Measurements from ENCODE around the gene GGTLC3.
A peak's percentile ranks its signal among the peaks of the same experiment; 100 is the strongest.
"Not testable (repeated sequence)": the region's sequence is repeated elsewhere in the genome, so short reads cannot be mapped to it uniquely, and the experiment has no call there.

GGTLC3 gene

GRCh38 chr22:18518061-18518460 is at the start of gene GGTLC3:
Gene GGTLC3, minus strand, starts transcription at chr22:18518161. Its CDS starts 264 bp downstream, at chr22:18517897.
- not testable (repeated sequence) for DNase-seq (ENCODE audit: low spot score)

DNA sequence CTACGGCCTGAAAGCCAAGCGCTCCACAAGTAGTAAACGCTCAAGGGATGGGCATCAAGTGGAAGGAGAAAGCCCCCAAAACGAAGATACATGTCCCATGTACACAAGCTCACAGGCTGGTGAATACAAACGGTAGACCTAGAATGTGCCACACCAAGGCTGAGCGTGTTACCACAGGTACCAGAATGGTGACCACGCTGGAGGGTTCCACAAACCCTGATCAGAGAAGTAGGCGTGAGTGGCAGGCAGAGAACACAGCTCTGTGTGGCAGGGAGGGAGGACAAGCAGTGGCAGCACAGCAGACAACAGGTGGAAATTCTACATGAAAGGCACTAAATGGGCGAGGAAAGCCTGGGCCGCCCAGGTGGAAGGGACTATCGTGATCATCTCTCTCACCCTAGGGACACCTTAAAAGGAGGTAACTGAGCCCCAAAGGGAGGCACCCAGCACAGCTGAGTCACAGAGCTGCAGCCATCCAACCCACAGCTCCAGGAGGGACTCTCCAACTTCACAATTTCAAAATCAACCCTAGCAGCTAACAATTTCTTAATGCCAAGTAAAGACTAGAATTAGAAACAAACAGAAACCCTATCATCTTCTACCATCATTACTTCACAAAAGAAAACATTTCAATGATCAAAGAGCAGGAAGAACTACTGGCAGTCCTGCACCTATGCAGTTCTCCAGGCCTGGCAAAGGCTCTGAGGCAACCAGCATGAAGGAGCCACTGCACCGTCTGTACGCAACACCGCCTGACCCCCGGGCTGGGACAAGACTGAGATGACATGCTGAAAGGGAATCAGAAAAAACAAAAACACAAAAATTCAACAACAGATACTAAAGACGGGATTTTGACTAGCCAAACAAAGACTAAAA is 42.4 kb upstream of the GGTLC3 start:
- not testable (repeated sequence) for DNase-seq (ENCODE audit: low spot score)

DNA sequence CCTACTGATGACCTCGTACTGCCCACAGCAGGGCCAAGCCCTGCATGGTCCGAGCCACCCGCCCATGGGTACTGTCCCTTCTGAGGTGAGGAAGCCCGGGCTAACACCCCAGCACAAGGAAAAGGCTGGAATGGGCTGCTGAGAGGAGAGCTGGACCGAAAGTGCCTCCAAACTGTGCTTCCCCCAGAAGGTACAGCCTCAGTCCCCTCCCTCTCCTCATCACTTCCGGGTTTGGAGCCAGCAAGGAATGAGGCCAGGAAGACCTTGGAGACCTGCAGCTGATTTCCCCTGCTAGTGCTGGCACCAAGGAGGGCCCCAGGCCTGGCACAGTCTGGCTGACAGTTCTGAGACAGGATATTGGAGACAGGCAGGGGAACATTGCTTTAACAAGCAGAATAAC is 41.0 kb upstream of the GGTLC3 start:
- not testable (repeated sequence) for DNase-seq (ENCODE audit: low spot score)

DNA sequence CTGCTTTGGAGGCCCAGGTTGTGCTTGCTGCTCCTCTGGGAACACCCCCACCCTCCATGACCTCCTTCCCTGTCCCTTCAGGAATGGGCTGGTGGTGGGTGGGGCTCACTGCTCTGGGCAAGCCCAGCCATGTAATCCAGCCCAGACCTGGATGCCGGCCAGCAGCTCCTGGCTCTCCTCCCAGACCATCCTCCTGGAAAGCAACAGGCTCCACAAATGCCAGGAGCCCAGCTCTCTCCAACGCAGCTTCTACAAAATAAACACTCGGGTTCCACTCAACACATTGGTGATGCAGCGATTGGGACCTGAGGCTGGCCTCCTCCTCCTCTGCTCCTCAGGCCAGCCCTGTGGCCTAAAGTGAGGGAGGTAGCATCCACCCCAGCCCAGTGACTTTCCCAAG is 40.6 kb upstream of the GGTLC3 start:
- DNase-seq (ENCODE audit: low spot score): not testable (repeated sequence)

- DNase-seq (ENCODE audit: low spot score): not testable (repeated sequence)
Measured at GRCh38 chr22:18554280-18555256, 36.6 kb upstream of the GGTLC3 start.

- not testable (repeated sequence) for DNase-seq (ENCODE audit: low spot score)
Measured at GRCh38 chr22:18552839-18553597, 35.1 kb upstream of the GGTLC3 start.

GRCh38 chr22:18551046-18551445 is 33.1 kb upstream of the GGTLC3 start:
- not testable (repeated sequence) for DNase-seq (ENCODE audit: low spot score)

GRCh38 chr22:18549458-18550179 is 31.7 kb upstream of the GGTLC3 start:
- DNase-seq (ENCODE audit: low spot score): not testable (repeated sequence)

DNA sequence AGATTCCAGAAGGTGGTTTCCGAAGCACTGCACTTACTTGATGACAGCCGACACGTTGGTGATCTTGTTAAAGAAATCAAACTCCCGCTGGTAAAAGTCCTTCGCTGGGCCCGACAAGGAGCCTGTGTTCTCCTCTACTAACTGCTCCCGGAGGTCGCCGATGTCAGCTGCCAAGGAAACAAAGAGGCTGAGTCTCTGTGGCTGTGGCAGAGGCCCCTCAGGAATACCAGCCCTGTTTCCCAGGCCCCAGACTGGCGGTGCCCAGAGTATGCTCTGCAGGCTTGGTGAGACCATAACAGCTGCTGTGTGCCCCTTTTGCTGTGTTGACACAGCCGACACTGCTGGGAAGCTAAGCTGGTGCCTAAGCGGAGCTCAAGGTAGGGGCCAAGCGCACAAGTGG is 26.7 kb upstream of the GGTLC3 start:
- not testable (repeated sequence) for DNase-seq (ENCODE audit: low spot score)

GRCh38 chr22:18543400-18543799 is 25.4 kb upstream of the GGTLC3 start:
- DNase-seq (ENCODE audit: low spot score): not testable (repeated sequence)

DNA sequence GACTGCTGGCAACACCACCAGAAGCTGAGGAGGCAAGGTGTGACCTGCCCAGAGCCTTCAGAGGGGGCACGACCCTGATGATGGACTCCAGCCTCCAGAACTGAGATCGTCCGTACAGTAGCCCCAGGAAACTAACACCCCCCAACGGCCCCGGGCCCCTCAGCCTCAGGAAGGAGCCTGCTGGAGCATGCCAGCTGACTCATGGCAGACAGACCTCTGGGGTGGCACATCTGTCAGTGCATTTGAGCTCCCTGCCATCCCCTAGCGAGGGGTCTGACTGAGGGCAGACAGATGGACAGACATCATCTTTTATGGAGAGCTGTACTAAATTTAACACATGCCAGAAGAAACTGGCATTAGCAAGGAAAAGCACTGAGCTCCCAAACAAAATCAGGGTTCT is 22.0 kb upstream of the GGTLC3 start:
- DNase-seq (ENCODE audit: low spot score): not testable (repeated sequence)

GRCh38 chr22:18534315-18534714 is 16.4 kb upstream of the GGTLC3 start:
- not testable (repeated sequence) for DNase-seq (ENCODE audit: low spot score)

DNA sequence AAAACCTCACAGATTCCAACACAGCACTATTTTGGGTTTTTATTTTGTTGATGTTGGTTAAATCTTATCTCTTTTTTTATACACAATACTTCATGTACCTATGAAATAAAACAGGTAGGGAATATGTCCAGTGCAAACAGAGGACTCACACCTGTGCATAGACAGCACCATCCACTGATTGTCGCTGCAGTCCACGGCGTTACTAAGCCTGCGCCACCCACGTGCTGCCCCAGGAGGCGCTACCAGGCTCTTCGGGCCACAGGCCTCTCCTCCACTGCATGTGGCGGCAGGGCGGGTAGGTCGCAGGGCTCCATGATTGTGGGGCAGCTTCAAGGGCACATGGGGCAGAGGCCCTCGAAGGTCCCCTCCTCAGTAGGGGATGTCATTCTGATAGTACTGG is 15.7 kb upstream of the GGTLC3 start:
- not testable (repeated sequence) for DNase-seq (ENCODE audit: low spot score)

- not testable (repeated sequence) for DNase-seq (ENCODE audit: low spot score)
Measured at GRCh38 chr22:18529416-18530145, 11.6 kb upstream of the GGTLC3 start.

DNA sequence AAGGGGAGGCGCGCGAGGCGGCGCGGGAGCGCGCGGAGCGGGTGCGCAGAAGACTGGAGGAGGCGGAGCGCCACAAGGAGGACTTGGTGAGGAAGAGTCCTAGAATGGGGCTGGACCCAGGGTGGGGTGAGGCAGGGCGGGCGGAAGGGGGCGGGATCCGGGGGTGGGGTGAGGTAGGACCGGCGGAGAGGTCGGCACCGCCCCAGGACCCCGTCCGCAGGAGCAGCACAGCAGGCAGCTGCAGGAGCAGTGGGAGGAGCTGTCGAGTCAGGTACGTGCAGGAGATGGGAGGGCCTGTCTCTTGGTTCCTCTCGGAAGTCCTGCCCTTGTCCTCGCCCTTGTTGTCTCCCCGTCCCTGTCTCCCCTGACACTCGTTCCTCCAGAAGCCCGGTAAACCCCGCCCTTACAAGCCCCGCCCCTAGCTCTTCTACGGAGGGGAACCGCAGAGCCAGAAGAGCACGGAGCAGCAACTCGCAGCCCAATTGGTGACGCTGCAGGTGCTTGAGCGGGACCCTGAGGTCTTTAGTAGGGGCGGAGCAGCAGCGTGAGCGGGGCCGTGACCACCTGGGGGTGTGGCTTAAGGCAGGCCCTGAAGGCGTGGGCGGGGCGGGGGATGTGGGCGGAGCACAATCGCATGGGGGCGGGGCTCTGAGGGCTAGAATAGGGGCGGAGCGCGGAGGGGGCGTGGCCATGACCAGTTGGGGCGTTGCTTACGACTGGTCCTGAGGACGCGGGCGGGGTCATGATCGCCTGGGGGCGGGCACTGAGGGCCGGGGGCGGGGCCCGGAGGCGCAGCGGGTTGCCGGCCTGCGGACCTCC is 10.8 kb upstream of the GGTLC3 start:
- DNase-seq (ENCODE audit: low spot score): peak; percentile 46

DNA sequence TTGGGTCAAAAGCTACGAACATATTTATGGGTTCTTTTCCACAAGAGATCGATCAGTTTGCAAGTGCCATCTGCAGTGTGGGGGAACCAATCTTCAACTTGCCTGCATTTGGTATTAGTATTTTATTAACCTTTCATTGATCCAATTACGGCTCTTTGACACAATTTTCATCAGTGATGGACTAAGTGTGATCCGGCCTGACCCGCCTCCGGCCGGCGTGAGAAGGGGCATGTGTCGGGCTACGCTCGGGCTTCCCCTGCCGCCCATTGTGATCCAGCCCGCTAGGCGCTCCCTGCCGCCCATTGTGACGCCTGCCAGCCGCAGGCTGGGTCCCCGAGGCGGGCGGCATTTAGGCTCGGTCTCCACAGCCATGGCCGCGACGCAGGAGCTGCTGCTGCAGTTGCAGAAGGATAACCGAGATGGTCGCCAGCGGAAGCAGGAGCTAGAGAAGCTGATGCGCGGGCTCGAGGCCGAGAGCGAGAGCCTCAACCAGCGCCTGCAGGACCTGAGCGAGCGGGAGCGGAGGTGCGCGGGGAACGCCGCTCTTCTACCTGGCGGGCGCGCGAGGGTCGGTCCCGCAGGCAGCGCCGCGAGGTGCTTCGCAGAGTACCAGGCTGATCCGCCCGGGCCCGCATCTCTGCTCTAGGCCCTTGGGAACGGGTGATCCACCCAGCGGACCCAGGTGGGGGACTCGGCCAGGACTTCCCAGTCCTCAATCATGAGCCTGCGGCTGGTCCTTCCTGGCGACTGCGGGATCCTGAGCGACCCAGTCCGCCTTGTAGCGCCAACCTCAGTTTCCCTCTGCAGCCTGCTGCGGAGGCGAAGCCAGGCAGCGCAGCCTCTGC is 10.0 kb upstream of the GGTLC3 start, which contains the start of gene TMEM191B:
Gene TMEM191B, plus strand, starts transcription at position 51 of the 845 bp plus-strand sequence. Its CDS starts 179 bp downstream, at position 230.
- DNase-seq (ENCODE audit: low spot score): not testable (repeated sequence)

DNA sequence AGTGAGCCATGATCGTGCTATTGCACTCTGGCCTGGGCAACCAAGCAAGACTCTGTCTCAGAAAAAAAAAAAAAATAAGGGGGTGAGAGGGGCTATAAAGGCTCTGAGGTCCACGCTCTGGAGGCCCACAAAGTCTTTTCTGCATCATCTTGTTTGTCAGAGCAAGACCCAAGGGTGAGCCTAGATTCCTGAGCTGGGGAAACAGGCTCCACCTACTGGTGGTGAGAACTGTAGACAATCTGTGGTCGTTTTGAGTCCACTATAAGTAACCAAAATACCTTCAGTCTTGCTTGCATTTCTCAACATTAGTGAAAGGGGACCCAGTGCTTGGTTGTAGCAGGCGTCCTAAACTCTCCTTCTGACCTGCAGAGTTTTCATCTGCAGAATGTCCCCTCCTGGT is 5.4 kb upstream of the GGTLC3 start:
- DNase-seq (ENCODE audit: low spot score): not testable (repeated sequence)

DNA sequence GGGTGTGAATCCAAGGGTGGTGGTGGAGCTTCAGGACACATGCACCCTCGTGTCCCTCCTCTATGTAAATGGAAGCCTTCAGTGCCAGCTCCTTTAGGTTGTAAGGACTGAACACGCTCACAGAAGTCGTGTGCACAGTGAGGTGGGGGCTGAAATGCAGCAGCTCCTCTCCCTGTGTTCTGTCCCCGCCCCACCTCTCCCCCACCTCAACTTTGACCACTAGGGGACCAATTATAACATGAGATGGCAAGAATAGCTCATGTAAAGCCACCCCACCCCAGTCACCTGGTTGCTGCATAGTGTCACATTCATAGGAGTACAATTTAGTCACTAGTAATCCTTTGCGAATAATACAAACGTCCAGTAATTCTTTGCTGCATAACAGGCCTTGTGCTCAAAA is 4.8 kb upstream of the GGTLC3 start:
- not testable (repeated sequence) for DNase-seq (ENCODE audit: low spot score)

Measured in hematopoietic multipotent progenitor cell treated with erythropoietin and hydrocortisone succinate and interleukin-3 and kit ligand, for 17 days (in vitro differentiated cells).